IMR-90 (cell line): ENCODE results near the gene SPTLC2. TPM values are rescaled to one million over a fixed set of nuclear protein-coding genes. Genes with fewer than 3 reads are reported as not detected.
"Not testable (repeated sequence)": the region's sequence is repeated elsewhere in the genome, so short reads cannot be mapped to it uniquely, and the experiment has no call there.

Experiments
- ATAC-seq: fragments of 200-7000 bp; cut with Tn5 transposase; 2 replicates; pipeline ENCODE4 v1.9.1; 2020; ENCODE audit warnings: low read depth, mild to moderate bottlenecking, moderate library complexity
- BruUV-seq: library from RNA; stranded (reverse); fragments of 400-500 nt; replicated peaks from 2 replicates; lab custom pipeline; 2021; lab: Mats Ljungman, UMichigan
- CTCF ChIA-PET: fragments of 300-600 bp; formaldehyde crosslinking; extraction: SDS; loops from one replicate; lab custom pipeline; 2021; ENCODE audit warnings: antibody characterized with exemption; lab: Yijun Ruan, JAX
- POLR2A ChIA-PET: fragments of 300-600 bp; sonication (Branson Sonifier 250); formaldehyde crosslinking; loops from one replicate; lab custom pipeline; 2022; ENCODE audit warnings: antibody characterized with exemption; ENCODE audit not compliant: unreplicated experiment; lab: Charles Lee
- DNase-seq: peaks from one replicate; pipeline ENCODE4 v3.0.0; 2013
- H2AFZ ChIP-seq: replicated peaks from 2 replicates; pipeline ENCODE3; 2013; ENCODE audit warnings: low read length, mild to moderate bottlenecking; ENCODE audit not compliant: poor library complexity
- H2AK5ac ChIP-seq: 2 replicates; pipeline ENCODE4 v1.6.1; 2013; ENCODE audit warnings: low read depth, low read length, inconsistent platforms
- H2AK9ac ChIP-seq: replicated peaks from 2 replicates; pipeline ENCODE3; 2013; ENCODE audit warnings: mild to moderate bottlenecking, low read depth, low read length, moderate library complexity; ENCODE audit not compliant: poor library complexity
- H2BK120ac ChIP-seq: 2 replicates; pipeline ENCODE4 v1.6.1; 2013; ENCODE audit warnings: low read depth, low read length, inconsistent platforms
- H2BK15ac ChIP-seq: 3 replicates; pipeline ENCODE4 v1.6.1; 2013; ENCODE audit warnings: low read depth, low read length, inconsistent platforms
- H2BK20ac ChIP-seq: 2 replicates; pipeline ENCODE4 v1.6.1; 2013; ENCODE audit warnings: low read depth, mild to moderate bottlenecking, inconsistent platforms, low read length, moderate library complexity
- H2BK5ac ChIP-seq: 2 replicates; pipeline ENCODE4 v1.6.1; 2013; ENCODE audit warnings: mild to moderate bottlenecking, low read depth, low read length, inconsistent platforms; ENCODE audit not compliant: poor library complexity, severe bottlenecking
- H3K14ac ChIP-seq: replicated peaks from 2 replicates; pipeline ENCODE4 v1.6.1; 2013; ENCODE audit warnings: low read depth, low read length, inconsistent platforms
- H3K18ac ChIP-seq: 2 replicates; pipeline ENCODE4 v1.6.1; 2013; ENCODE audit warnings: low read depth, low read length, control low read depth
- H3K23ac ChIP-seq: 2 replicates; pipeline ENCODE4 v1.6.1; 2013; ENCODE audit warnings: low read depth, low read length, inconsistent platforms
- H3K27ac ChIP-seq: 2 replicates; pipeline ENCODE4 v1.5.1; 2013; ENCODE audit warnings: mild to moderate bottlenecking, control low read depth, low read length; ENCODE audit not compliant: insufficient read depth
- H3K27me3 ChIP-seq: 2 replicates; pipeline ENCODE4 v1.6.1; 2013; ENCODE audit warnings: low read length; ENCODE audit not compliant: control insufficient read depth, insufficient read depth
- H3K36me3 ChIP-seq: 2 replicates; pipeline ENCODE4 v1.6.1; 2013; ENCODE audit warnings: low read length, mixed read lengths; ENCODE audit not compliant: control insufficient read depth, insufficient read depth
- H3K4ac ChIP-seq: 2 replicates; pipeline ENCODE4 v1.6.1; 2013; ENCODE audit warnings: low read depth, low read length, inconsistent platforms
- H3K4me1 ChIP-seq: 2 replicates; pipeline ENCODE4 v1.6.1; 2013; ENCODE audit warnings: low read length, mixed read lengths; ENCODE audit not compliant: control insufficient read depth, insufficient read depth
- H3K4me2 ChIP-seq: 2 replicates; pipeline ENCODE4 v1.6.1; 2013; ENCODE audit warnings: low read depth, mild to moderate bottlenecking, control low read depth, low read length, moderate library complexity
- H3K4me3 ChIP-seq: 2 replicates; pipeline ENCODE4 v1.5.1; 2013; ENCODE audit warnings: low read depth, mild to moderate bottlenecking, control low read depth, low read length, moderate library complexity; ENCODE audit not compliant: insufficient read depth
- H3K56ac ChIP-seq: 2 replicates; pipeline ENCODE4 v1.6.1; 2013; ENCODE audit warnings: low read length, inconsistent platforms; ENCODE audit not compliant: insufficient read depth; ENCODE audit errors: extremely low read depth
- H3K79me1 ChIP-seq, 2 experiments: 2 replicates each; pipeline ENCODE4 v1.6.1; 2013; ENCODE audit warnings: low read length in 2 of 2, inconsistent platforms in 1 of 2, low read depth in 1 of 2
- H3K9ac ChIP-seq: 2 replicates; pipeline ENCODE4 v1.6.1; 2013; ENCODE audit warnings: low read depth, low read length, control low read depth
- H3K9me1 ChIP-seq: 2 replicates; pipeline ENCODE4 v1.6.1; 2013; ENCODE audit warnings: low read length, inconsistent platforms; ENCODE audit not compliant: insufficient read depth
- H3K9me3 ChIP-seq: 2 replicates; pipeline ENCODE4 v1.6.1; 2013; ENCODE audit warnings: low read length; ENCODE audit not compliant: control insufficient read depth, insufficient read depth
- H4K20me1 ChIP-seq: 2 replicates; pipeline ENCODE4 v1.6.1; 2013; ENCODE audit warnings: low read length, inconsistent platforms; ENCODE audit not compliant: insufficient read depth
- H4K5ac ChIP-seq: 2 replicates; pipeline ENCODE4 v1.6.1; 2013; ENCODE audit warnings: mild to moderate bottlenecking, low read depth, low read length, control low read depth
- H4K8ac ChIP-seq, 2 experiments: 2 replicates each; pipeline ENCODE4 v1.6.1; 2013; ENCODE audit warnings: low read depth in 2 of 2, low read length in 2 of 2, control low read depth in 1 of 2, inconsistent platforms in 1 of 2
- H4K91ac ChIP-seq: 2 replicates; pipeline ENCODE4 v1.6.1; 2013; ENCODE audit warnings: low read depth, low read length, inconsistent platforms; ENCODE audit not compliant: insufficient read depth
- BHLHE40 ChIP-seq: fragments of 150-350 bp; IDR thresholded peaks from 2 replicates; pipeline ENCODE4 v1.6.1; 2016; ENCODE audit warnings: mild to moderate bottlenecking, low read depth, low read length
- CEBPB ChIP-seq: IDR thresholded peaks from 2 replicates; pipeline ENCODE4 v1.6.1; 2012; ENCODE audit warnings: low read depth, low read length, improper control_type of control experiment
- MAZ ChIP-seq: IDR thresholded peaks from 2 replicates; pipeline ENCODE4 v1.6.1; 2012; ENCODE audit warnings: low read depth, mild to moderate bottlenecking, low read length, improper control_type of control experiment, moderate library complexity, borderline replicate concordance
- WGBS, 2 experiments: methylation state at CpG; one replicate each; pipeline versions ENCODE4 v1.1.5 to v1.1.7; 2013; ENCODE audit warnings: missing lambda C conversion rate in 2 of 2; ENCODE audit not compliant: insufficient read length in 1 of 2; ENCODE audit errors: extremely low coverage in 2 of 2; 5-methylcytosine and 5-hydroxymethylcytosine counted together
- dilution Hi-C: fragments of 300-500 bp; cut with HindIII; formaldehyde crosslinking; loops from one replicate; pipeline ENCODE4 v1.14.3; 2018; ENCODE audit warnings: low sequenced_read_pairs; ENCODE audit not compliant: unreplicated experiment
- in situ Hi-C: fragments of 300-500 bp; cut with MboI; formaldehyde crosslinking; loops from 3 replicates; pipeline ENCODE4 v1.14.3; 2019; ENCODE audit warnings: low sequenced_read_pairs, inconsistent platforms, mixed read lengths
- intact Hi-C: fragments of 100-400 bp; cut with micrococcal nuclease; formaldehyde crosslinking; loops from 2 replicates; pipeline ENCODE4 v1.10.0; 2022
- polyA plus RNA-seq, 3 experiments: library from polyadenylated mRNA; depleted of rRNA; stranded (reverse); fragments of >200 nt; gene quantifications; 2 replicates each; pipeline ENCODE4 v1.2.3, GENCODE V29; 2012; ENCODE audit warnings: low replicate concordance in 1 of 3
- total RNA-seq: library from RNA; depleted of rRNA; stranded (reverse); fragments of >200 nt; gene quantifications from 2 replicates; pipeline ENCODE4 v1.2.3, GENCODE V29; 2012
- TF ChIP-seq, protein P1 (sequence below): fragments of 150-350 bp; IDR thresholded peaks from 2 replicates; pipeline ENCODE4 v1.6.1; 2016; ENCODE audit warnings: low read depth, mild to moderate bottlenecking, low read length, moderate library complexity, borderline replicate concordance

SPTLC2 gene
- total and polyA plus RNA-seq, 2 of the 4 experiments (the other 2 are of a cell fraction) = 22.6 to 68.3 TPM

DNA sequence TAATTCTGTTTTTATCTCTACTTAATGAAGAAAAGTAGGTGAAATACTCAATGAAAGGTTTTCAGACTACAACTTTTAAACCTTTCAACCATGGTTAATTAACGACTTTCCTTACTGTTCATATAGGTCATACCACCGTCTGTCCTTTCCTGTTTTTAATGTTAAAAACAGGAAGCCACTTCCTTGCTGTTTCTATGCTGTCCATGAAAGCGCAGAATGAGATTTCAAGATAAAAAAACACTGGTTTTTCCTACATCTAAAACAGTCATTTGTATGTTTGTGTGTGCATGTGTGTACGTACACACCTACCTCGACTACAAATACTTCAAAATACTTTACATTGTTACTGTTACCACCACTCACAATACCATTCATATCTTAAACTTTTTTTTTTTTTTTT lies 27.3 kb downstream of the SPTLC2 start:
- in situ Hi-C loops = no loop called here
- H3K4me3 ChIP-seq = no peak overlapping the region
- no CpG with 5 or more reads among the region's 5 CpGs for WGBS, 2 experiments
- BruUV-seq = no TSS peak
- H3K27ac ChIP-seq = no peak overlapping the region
- no peak overlapping the region for H3K14ac ChIP-seq
- H2BK15ac ChIP-seq = no peak overlapping the region
- no peak overlapping the region for H2BK20ac ChIP-seq
- no peaks in the 10 kb centered on the region for H3K27me3 ChIP-seq
- dilution Hi-C loops = no loop called here
- ATAC-seq (no peak), DNase-seq (no peak)
- CTCF ChIA-PET = no interaction called here
- no peaks in the 10 kb centered on the region for H3K9me3 ChIP-seq
- no peak overlapping the region for H4K8ac ChIP-seq
- H3K4me1 ChIP-seq = peaks cover 9% of the 10 kb centered on the region
- H4K5ac ChIP-seq = no peak overlapping the region
- peaks cover 6% of the 10 kb centered on the region for H3K9me1 ChIP-seq
- no peak overlapping the region for H3K56ac ChIP-seq
- no peak overlapping the region for H2BK120ac ChIP-seq
- H3K79me1 ChIP-seq = peaks cover 19 to 46% of the 10 kb centered on the region in 2 experiments
- no peak overlapping the region for H2AK5ac ChIP-seq
- no peak overlapping the region for H3K4me2 ChIP-seq
- H4K20me1 ChIP-seq = peaks cover 20% of the 10 kb centered on the region
- intact Hi-C loops = no loop called here
- H2BK5ac ChIP-seq = no peak overlapping the region
- no peak overlapping the region for H4K91ac ChIP-seq
- no peak overlapping the region for H3K9ac ChIP-seq
- POLR2A ChIA-PET = no interaction called here
- no peak overlapping the region for H3K18ac ChIP-seq
- no peak overlapping the region for H3K4ac ChIP-seq
- no peak overlapping the region for H2AFZ ChIP-seq
- no peak for TF ChIP-seq CEBPB
- no peak for TF ChIP-seq BHLHE40
- TF ChIP-seq, protein P1, sequence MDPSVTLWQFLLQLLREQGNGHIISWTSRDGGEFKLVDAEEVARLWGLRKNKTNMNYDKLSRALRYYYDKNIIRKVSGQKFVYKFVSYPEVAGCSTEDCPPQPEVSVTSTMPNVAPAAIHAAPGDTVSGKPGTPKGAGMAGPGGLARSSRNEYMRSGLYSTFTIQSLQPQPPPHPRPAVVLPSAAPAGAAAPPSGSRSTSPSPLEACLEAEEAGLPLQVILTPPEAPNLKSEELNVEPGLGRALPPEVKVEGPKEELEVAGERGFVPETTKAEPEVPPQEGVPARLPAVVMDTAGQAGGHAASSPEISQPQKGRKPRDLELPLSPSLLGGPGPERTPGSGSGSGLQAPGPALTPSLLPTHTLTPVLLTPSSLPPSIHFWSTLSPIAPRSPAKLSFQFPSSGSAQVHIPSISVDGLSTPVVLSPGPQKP = no peak
- TF ChIP-seq MAZ = no peak
- H2AK9ac ChIP-seq = no peak overlapping the region
- peaks cover 2% of the 10 kb centered on the region; the same call in 1 of the 2 replicates for H3K36me3 ChIP-seq
- H3K23ac ChIP-seq = no peak overlapping the region

DNA sequence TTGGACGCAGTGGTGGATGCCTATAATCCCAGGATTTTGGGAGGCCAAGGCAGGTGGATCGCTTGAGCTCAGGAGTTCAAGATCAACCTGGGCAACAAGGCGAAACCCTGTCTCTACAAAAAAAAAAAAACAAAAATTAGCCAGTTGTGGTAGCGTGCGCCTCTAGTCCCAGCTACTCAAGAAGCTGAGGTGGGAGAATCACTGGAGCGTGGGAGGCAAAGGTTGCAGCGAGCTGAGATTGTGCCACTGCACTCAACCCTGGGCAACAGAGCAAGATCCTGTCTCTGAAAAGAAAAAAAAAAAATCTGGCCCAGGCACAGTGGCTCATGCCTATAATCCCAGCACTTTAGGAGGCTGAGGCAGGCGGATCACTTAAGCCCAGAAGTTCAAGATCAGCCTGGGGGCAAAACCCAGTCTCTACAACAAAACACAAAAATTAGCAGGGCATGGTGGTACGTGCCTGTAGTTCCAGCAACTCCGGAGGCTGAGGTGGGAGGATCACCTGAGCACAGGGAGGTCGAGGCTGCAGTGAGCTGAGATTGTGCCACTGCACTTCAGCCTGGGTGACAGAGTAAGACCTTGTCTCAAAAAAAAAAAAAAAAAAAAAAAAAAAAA lies 27.9 kb downstream of the SPTLC2 start:
- peaks cover 24 to 52% of the 10 kb centered on the region in 2 experiments for H3K79me1 ChIP-seq
- H3K4ac ChIP-seq, ATAC-seq, H3K4me1 ChIP-seq, dilution Hi-C loops, BruUV-seq, H2BK5ac ChIP-seq, H4K5ac ChIP-seq, H3K9me1 ChIP-seq, H2BK15ac ChIP-seq, H3K27me3 ChIP-seq, H2AK5ac ChIP-seq, H2AK9ac ChIP-seq, H3K9me3 ChIP-seq, H3K36me3 ChIP-seq, H3K23ac ChIP-seq, H3K4me2 ChIP-seq, H3K14ac ChIP-seq, H2BK20ac ChIP-seq, H2BK120ac ChIP-seq, intact Hi-C loops, POLR2A ChIA-PET, H4K91ac ChIP-seq, DNase-seq, in situ Hi-C loops, H3K27ac ChIP-seq, H3K56ac ChIP-seq, H3K18ac ChIP-seq, H3K9ac ChIP-seq, H3K4me3 ChIP-seq, H2AFZ ChIP-seq, H4K8ac ChIP-seq: not testable (repeated sequence)
- H4K20me1 ChIP-seq = peaks cover 23% of the 10 kb centered on the region
- CTCF ChIA-PET = interaction anchor here (0.7 kb wide), 1 partner anchor 29 kb away, joined by 3 read pairs; no protein-coding TSS in a partner anchor
- 100% methylated on average over 5 of the region's 11 CpGs; no CpG with 5 or more reads in 1 of the 2 experiments for WGBS, 2 experiments
